Measurements from ENCODE around the gene PNCK.

DNA sequence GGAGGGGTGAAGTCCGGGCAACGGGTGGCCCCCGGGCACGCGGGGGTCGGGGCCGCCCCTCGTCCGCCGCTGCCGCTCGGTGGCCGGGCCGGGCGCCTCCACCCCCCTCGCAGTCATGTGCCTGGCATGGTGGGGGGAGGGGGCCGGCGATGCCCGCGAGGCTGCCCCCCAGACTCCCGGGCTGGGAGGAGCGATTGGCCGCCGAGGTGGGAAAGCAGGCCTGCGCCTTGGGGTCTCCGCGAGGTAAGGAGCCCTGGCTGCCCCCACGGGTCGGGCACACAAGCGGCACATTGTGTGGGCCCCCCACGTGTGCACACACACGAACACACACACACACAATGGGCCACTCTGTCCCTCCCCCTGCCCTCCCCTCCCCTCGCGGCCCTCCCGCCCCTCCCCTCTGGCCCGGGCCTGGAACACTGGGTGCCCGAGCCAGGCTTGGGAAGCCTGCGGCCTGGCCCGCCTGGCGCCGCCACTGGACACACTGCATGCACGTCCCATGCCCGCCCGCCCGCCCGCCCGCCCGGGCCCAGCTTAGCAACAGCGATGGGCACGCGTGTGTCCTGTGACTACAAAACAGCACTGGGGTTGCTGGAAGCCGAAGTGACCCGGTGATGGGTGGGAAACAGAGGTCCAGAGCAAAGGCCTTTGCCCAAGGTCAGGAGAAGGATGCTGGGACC is 15.4 kb upstream of the PNCK start:
- TF ChIP-seq FOXK2 (IDR thresholded peaks at IDR 0.05) = no peak
- TF ChIP-seq ELF4 (IDR thresholded peaks at IDR 0.05) = no peak
- TF ChIP-seq, protein P1, sequence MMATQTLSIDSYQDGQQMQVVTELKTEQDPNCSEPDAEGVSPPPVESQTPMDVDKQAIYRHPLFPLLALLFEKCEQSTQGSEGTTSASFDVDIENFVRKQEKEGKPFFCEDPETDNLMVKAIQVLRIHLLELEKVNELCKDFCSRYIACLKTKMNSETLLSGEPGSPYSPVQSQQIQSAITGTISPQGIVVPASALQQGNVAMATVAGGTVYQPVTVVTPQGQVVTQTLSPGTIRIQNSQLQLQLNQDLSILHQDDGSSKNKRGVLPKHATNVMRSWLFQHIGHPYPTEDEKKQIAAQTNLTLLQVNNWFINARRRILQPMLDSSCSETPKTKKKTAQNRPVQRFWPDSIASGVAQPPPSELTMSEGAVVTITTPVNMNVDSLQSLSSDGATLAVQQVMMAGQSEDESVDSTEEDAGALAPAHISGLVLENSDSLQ (IDR thresholded peaks at IDR 0.05) = no peak
- no peak for TF ChIP-seq ZNF384 (IDR thresholded peaks at IDR 0.05)
- TF ChIP-seq CTBP1 (IDR thresholded peaks at IDR 0.05; ENCODE audit: borderline replicate concordance) = no peak
- no peak for TF ChIP-seq BHLHE40 (IDR thresholded peaks at IDR 0.05; ENCODE audit: borderline replicate concordance)
- TF ChIP-seq SP1 (IDR thresholded peaks at IDR 0.05) = no peak
- no peak for TF ChIP-seq NFRKB (IDR thresholded peaks at IDR 0.05)
- no peak for TF ChIP-seq HDGF (IDR thresholded peaks at IDR 0.05; ENCODE audit: borderline replicate concordance)
